H9 (cell line): ENCODE measurements around the gene RNU1-4. TPM values are rescaled to one million over a fixed set of nuclear protein-coding genes. Genes with fewer than 3 reads are reported as not detected.
"Not testable (repeated sequence)": the region's sequence is repeated elsewhere in the genome, so short reads cannot be mapped to it uniquely, and the experiment has no call there.

Experiments
- DNase-seq: peaks from one replicate; pipeline ENCODE4 v3.0.0-alpha.2; 2017
- H2AFZ ChIP-seq: one replicate; pipeline ENCODE4 v1.6.1; 2013; ENCODE audit warnings: mild to moderate bottlenecking, low read length, control low read depth, moderate library complexity
- H2AK5ac ChIP-seq: 2 replicates; pipeline ENCODE4 v1.6.1; 2013; ENCODE audit warnings: low read length, control low read depth, mixed read lengths; ENCODE audit not compliant: insufficient read length
- H2BK120ac ChIP-seq: one replicate; pipeline ENCODE4 v1.6.1; 2013; ENCODE audit warnings: low read depth, mild to moderate bottlenecking, low read length, control low read depth, inconsistent platforms; ENCODE audit not compliant: poor library complexity, severe bottlenecking
- H2BK12ac ChIP-seq: 2 replicates; pipeline ENCODE4 v1.6.1; 2013; ENCODE audit warnings: low read length, control low read depth, mixed read lengths, low read depth; ENCODE audit not compliant: insufficient read length
- H2BK15ac ChIP-seq: 2 replicates; pipeline ENCODE4 v1.6.1; 2013; ENCODE audit warnings: low read depth, low read length, control low read depth
- H2BK20ac ChIP-seq: one replicate; pipeline ENCODE4 v1.6.1; 2013; ENCODE audit warnings: low read depth, mild to moderate bottlenecking, low read length, control low read depth, inconsistent platforms; ENCODE audit not compliant: poor library complexity, severe bottlenecking
- H2BK5ac ChIP-seq: 2 replicates; pipeline ENCODE4 v1.6.1; 2013; ENCODE audit warnings: low read length, control low read depth, mixed read lengths; ENCODE audit not compliant: insufficient read length
- H3K14ac ChIP-seq: 2 replicates; pipeline ENCODE4 v1.6.1; 2013; ENCODE audit warnings: low read length, control low read depth; ENCODE audit not compliant: insufficient read depth
- H3K18ac ChIP-seq: 2 replicates; pipeline ENCODE4 v1.6.1; 2013; ENCODE audit warnings: low read depth, mild to moderate bottlenecking, mixed read lengths, low read length, control low read depth; ENCODE audit not compliant: insufficient read length
- H3K23ac ChIP-seq: 2 replicates; pipeline ENCODE4 v1.6.1; 2013; ENCODE audit warnings: low read length, control low read depth, mixed read lengths, low read depth; ENCODE audit not compliant: insufficient read length
- H3K23me2 ChIP-seq: 2 replicates; pipeline ENCODE4 v1.6.1; 2013; ENCODE audit warnings: low read depth, mild to moderate bottlenecking, mixed read lengths, low read length, control low read depth; ENCODE audit not compliant: insufficient read length, poor library complexity, severe bottlenecking
- H3K27ac ChIP-seq: 2 replicates; pipeline ENCODE4 v1.5.1; 2013; ENCODE audit warnings: low read length, control low read depth, mixed read lengths, low read depth; ENCODE audit not compliant: insufficient read length
- H3K27me3 ChIP-seq: 2 replicates; pipeline ENCODE4 v1.6.1; 2013; ENCODE audit warnings: low read length, control low read depth, inconsistent platforms; ENCODE audit not compliant: insufficient read depth
- H3K4ac ChIP-seq: 2 replicates; pipeline ENCODE4 v1.6.1; 2013; ENCODE audit warnings: low read depth, mild to moderate bottlenecking, control low read depth, inconsistent platforms, low read length, moderate library complexity
- H3K4me1 ChIP-seq: 2 replicates; pipeline ENCODE4 v1.6.1; 2013; ENCODE audit warnings: low read length, control low read depth, inconsistent platforms; ENCODE audit not compliant: insufficient read depth
- H3K4me2 ChIP-seq: 2 replicates; pipeline ENCODE4 v1.6.1; 2013; ENCODE audit warnings: low read length, control low read depth, mixed read lengths; ENCODE audit not compliant: insufficient read length, insufficient read depth
- H3K56ac ChIP-seq: 2 replicates; pipeline ENCODE4 v1.6.1; 2013; ENCODE audit warnings: low read depth, mild to moderate bottlenecking, mixed read lengths, low read length, control low read depth; ENCODE audit not compliant: insufficient read length
- H3K79me1 ChIP-seq: 2 replicates; pipeline ENCODE4 v1.6.1; 2013; ENCODE audit warnings: low read depth, mild to moderate bottlenecking, moderate library complexity, low read length, control low read depth, inconsistent platforms; ENCODE audit not compliant: insufficient read depth, poor library complexity, severe bottlenecking
- H3K79me2 ChIP-seq: 2 replicates; pipeline ENCODE4 v1.6.1; 2013; ENCODE audit warnings: low read length, control low read depth, inconsistent platforms; ENCODE audit not compliant: insufficient read depth
- H3K9ac ChIP-seq: 2 replicates; pipeline ENCODE4 v1.6.1; 2013; ENCODE audit warnings: low read length, control low read depth, mixed read lengths; ENCODE audit not compliant: insufficient read length; ENCODE audit errors: extremely low read depth
- H3K9me3 ChIP-seq: one replicate; pipeline ENCODE4 v1.6.1; 2013; ENCODE audit warnings: low read depth, low read length, inconsistent platforms; ENCODE audit not compliant: control insufficient read depth
- H3T11ph ChIP-seq: one replicate; pipeline ENCODE4 v1.6.1; 2013; ENCODE audit warnings: mild to moderate bottlenecking, low read length, control low read depth, inconsistent platforms
- H4K20me1 ChIP-seq: one replicate; pipeline ENCODE4 v1.6.1; 2013; ENCODE audit not compliant: control insufficient read depth, insufficient read length, insufficient read depth
- H4K5ac ChIP-seq: 2 replicates; pipeline ENCODE4 v1.6.1; 2013; ENCODE audit warnings: low read depth, mild to moderate bottlenecking, mixed read lengths, low read length, control low read depth; ENCODE audit not compliant: insufficient read length
- H4K8ac ChIP-seq: replicated peaks from 2 replicates; pipeline ENCODE4 v1.6.1; 2013; ENCODE audit warnings: low read length, control low read depth, mixed read lengths, low read depth; ENCODE audit not compliant: insufficient read length
- H4K91ac ChIP-seq: 2 replicates; pipeline ENCODE4 v1.6.1; 2013; ENCODE audit warnings: low read depth, mild to moderate bottlenecking, moderate library complexity, mixed read lengths, low read length, control low read depth; ENCODE audit not compliant: insufficient read length
- H3K27ac Mint-ChIP-seq, 3 experiments: 2 replicates in 2 of 3; 3 replicates in 1 of 3; pipeline ENCODE4 v1.8.0; 2020 to 2021; ENCODE audit warnings: mixed read lengths in 3 of 3, mild to moderate bottlenecking in 1 of 3, moderate library complexity in 1 of 3
- H3K27me3 Mint-ChIP-seq: 2 replicates; pipeline ENCODE4 v1.8.0; 2021; ENCODE audit warnings: low read depth, mild to moderate bottlenecking, moderate library complexity, mixed read lengths
- H3K36me3 Mint-ChIP-seq, 3 experiments: 2 replicates in 2 of 3; 3 replicates in 1 of 3; pipeline ENCODE4 v1.8.0; 2020 to 2021; ENCODE audit warnings: low read depth in 3 of 3, mixed read lengths in 3 of 3; ENCODE audit not compliant: insufficient read depth in 1 of 3
- H3K4me1 Mint-ChIP-seq, 2 experiments: 2 replicates each; pipeline ENCODE4 v1.8.0; 2020; ENCODE audit warnings: mixed read lengths in 2 of 2
- H3K4me3 Mint-ChIP-seq, 2 experiments: 2 replicates in 1 of 2; 3 replicates in 1 of 2; pipeline ENCODE4 v1.8.0; 2020 to 2021; ENCODE audit warnings: mild to moderate bottlenecking in 2 of 2, mixed read lengths in 2 of 2, moderate library complexity in 1 of 2
- H3K9me3 Mint-ChIP-seq, 2 experiments: 2 replicates in 1 of 2; 3 replicates in 1 of 2; pipeline ENCODE4 v1.8.0; 2020; ENCODE audit warnings: mild to moderate bottlenecking in 2 of 2, mixed read lengths in 2 of 2, moderate library complexity in 1 of 2
- WGBS: extraction: QIAGEN DNeasy Blood & Tissue Kit; methylation state at CpG from one replicate; pipeline ENCODE4 v1.1.7; 2013; ENCODE audit warnings: missing lambda C conversion rate, low lambda C conversion rate, mixed read lengths; ENCODE audit not compliant: insufficient read length; ENCODE audit errors: extremely low coverage; 5-methylcytosine and 5-hydroxymethylcytosine counted together
- total RNA-seq: library from RNA; stranded (reverse); gene quantifications from 2 replicates; pipeline ENCODE4 v1.2.1, GENCODE V29; 2021

The RNU1-4 gene
- total RNA-seq, 1 experiment from 2014 or later = 2,051 TPM

DNA sequence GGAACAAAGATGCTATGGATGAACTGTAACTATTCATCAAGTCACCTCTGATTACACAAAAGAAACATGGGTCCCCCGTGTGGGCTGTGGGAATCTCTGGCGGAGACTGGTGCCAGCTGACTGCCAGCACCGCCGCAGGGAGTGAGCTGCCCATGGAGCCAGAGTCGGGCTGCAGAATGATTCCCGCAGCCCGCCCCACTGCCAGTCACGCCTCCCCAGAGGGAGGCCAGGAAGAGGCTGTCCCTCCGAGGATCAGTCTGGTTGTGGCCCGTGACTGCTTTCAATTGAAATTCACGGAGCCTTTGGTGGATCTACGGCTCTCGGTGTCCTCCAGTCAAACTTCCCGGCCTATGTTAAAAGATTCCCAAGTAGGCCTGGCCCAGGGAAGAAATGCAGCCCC lies 27.7 kb upstream of the RNU1-4 start:
- H3K27ac Mint-ChIP-seq, H2BK5ac ChIP-seq, H3K36me3 Mint-ChIP-seq, H3K56ac ChIP-seq, H3K23ac ChIP-seq, H3K4ac ChIP-seq, H3K4me1 Mint-ChIP-seq, H3K79me1 ChIP-seq, H2BK12ac ChIP-seq, H3K14ac ChIP-seq, H3K79me2 ChIP-seq, H3K9ac ChIP-seq, H3K27me3 ChIP-seq, H4K5ac ChIP-seq, H3T11ph ChIP-seq, H2BK120ac ChIP-seq, H2AK5ac ChIP-seq, H2BK20ac ChIP-seq, H3K27ac ChIP-seq, H3K4me1 ChIP-seq, H4K91ac ChIP-seq, H3K9me3 ChIP-seq, H3K9me3 Mint-ChIP-seq, H2BK15ac ChIP-seq, H3K23me2 ChIP-seq, H4K20me1 ChIP-seq, H2AFZ ChIP-seq, H4K8ac ChIP-seq, H3K4me2 ChIP-seq, H3K18ac ChIP-seq, H3K4me3 Mint-ChIP-seq: not testable (repeated sequence)
- peaks cover 10% of the 10 kb centered on the region for H3K27me3 Mint-ChIP-seq
- no CpG with 5 or more reads among the region's 14 CpGs for WGBS
- peak; percentile 24 for DNase-seq

DNA sequence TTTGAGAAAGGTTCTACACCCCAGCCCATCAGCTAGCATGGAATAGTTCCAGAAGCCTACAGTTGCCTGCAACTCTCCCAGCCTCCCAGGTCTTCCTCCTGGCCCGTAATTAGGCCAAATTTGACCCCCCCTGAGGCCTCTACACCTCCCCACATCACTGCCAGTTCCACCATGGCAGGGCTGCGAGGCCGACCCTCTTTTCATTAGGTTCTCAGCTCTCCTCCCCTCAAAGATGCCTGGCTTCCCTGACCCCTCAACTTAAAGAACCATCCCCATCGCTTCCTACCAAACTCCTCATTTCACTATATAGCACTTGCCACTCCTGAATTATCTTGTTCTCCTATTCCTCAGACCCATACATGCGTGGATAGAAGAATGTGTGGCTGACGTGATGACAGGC lies 27.3 kb upstream of the RNU1-4 start:
- H4K8ac ChIP-seq, H3K14ac ChIP-seq, H3T11ph ChIP-seq, H4K91ac ChIP-seq, H2BK15ac ChIP-seq, H4K20me1 ChIP-seq, H3K4me2 ChIP-seq, H3K9ac ChIP-seq, H2BK20ac ChIP-seq, H3K27me3 ChIP-seq, H3K79me1 ChIP-seq, H2AFZ ChIP-seq, H3K4ac ChIP-seq, H3K4me1 ChIP-seq, H3K79me2 ChIP-seq, DNase-seq, H3K36me3 Mint-ChIP-seq, H2BK12ac ChIP-seq, H2AK5ac ChIP-seq, H3K56ac ChIP-seq, H3K23ac ChIP-seq, H3K4me3 Mint-ChIP-seq, H3K23me2 ChIP-seq, H3K27ac Mint-ChIP-seq, H3K9me3 ChIP-seq, H4K5ac ChIP-seq, H3K27ac ChIP-seq, H3K9me3 Mint-ChIP-seq, H2BK5ac ChIP-seq, H2BK120ac ChIP-seq, H3K18ac ChIP-seq: not testable (repeated sequence)
- H3K4me1 Mint-ChIP-seq = peaks cover 10 to 11% of the 10 kb centered on the region in 2 experiments
- peaks cover 10% of the 10 kb centered on the region for H3K27me3 Mint-ChIP-seq
- WGBS = no CpG with 5 or more reads among the region's 6 CpGs
